Right lobe of liver (tissue), 4 donors: Measurements from ENCODE around the gene LDB2.

Source experiments
- POLR2A ChIP-seq: fragments of 450-650 bp; IDR thresholded peaks from one replicate; pipeline ENCODE4 v1.6.1; 2017; ENCODE audit warnings: antibody characterized with exemption, mild to moderate bottlenecking
- TF ChIP-seq, protein P1 (sequence below), 4 donors: fragments of 200-600 bp in 3 of 4; fragments of 450-650 bp in 1 of 4; IDR thresholded peaks; one replicate each; pipeline versions ENCODE4 v1.5.1 to v1.8.0; 2016 to 2022; ENCODE audit warnings: antibody characterized with exemption in 4 of 4, mild to moderate bottlenecking in 2 of 4
- donor health status: DM: no; HTN: no; CAD: no.
- donor health status: DM: no; HTN: no; CAD: no.
- donor health status: DM: no; HTN: yes; CAD: no.

GRCh38 chr4:16754104-16754503 is 144.3 kb downstream of the LDB2 start:
- TF ChIP-seq, protein P1, sequence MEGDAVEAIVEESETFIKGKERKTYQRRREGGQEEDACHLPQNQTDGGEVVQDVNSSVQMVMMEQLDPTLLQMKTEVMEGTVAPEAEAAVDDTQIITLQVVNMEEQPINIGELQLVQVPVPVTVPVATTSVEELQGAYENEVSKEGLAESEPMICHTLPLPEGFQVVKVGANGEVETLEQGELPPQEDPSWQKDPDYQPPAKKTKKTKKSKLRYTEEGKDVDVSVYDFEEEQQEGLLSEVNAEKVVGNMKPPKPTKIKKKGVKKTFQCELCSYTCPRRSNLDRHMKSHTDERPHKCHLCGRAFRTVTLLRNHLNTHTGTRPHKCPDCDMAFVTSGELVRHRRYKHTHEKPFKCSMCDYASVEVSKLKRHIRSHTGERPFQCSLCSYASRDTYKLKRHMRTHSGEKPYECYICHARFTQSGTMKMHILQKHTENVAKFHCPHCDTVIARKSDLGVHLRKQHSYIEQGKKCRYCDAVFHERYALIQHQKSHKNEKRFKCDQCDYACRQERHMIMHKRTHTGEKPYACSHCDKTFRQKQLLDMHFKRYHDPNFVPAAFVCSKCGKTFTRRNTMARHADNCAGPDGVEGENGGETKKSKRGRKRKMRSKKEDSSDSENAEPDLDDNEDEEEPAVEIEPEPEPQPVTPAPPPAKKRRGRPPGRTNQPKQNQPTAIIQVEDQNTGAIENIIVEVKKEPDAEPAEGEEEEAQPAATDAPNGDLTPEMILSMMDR (IDR thresholded peaks at IDR 0.05), result no peak
- no peak for TF ChIP-seq POLR2A
